Activated CD4-positive, CD25-positive, alpha-beta regulatory T cell treated with anti-CD3 and anti-CD28 coated beads, Interleukin-2, amount 50 U/mL, for 24 hours (primary cell): Measurements from ENCODE around the gene BSG.
"Not testable (repeated sequence)": the region's sequence is repeated elsewhere in the genome, so short reads cannot be mapped to it uniquely, and the experiment has no call there.

Experiments used
- ATAC-seq, 2 donors: fragments of 150-1000 bp; cut with Tn5 transposase; one replicate each; pipeline ENCODE4 v1.10.0; 2021; ENCODE audit warnings: mild to moderate bottlenecking in 1 of 2, moderate library complexity in 1 of 2

BSG gene

GRCh38 chr19:621191-621590, 48.8 kb downstream of the BSG start:
- not testable (repeated sequence) for ATAC-seq

GRCh38 chr19:621819-622218, 49.4 kb downstream of the BSG start:
- ATAC-seq, result no peak

- no peak for ATAC-seq
Observed at GRCh38 chr19:622666-623065, 50.3 kb downstream of the BSG start.

GRCh38 chr19:623175-623916, 51.0 kb downstream of the BSG start:
- no peak for ATAC-seq

GRCh38 chr19:623974-624373, 51.6 kb downstream of the BSG start:
- no peak for ATAC-seq

GRCh38 chr19:624433-625109, 52.2 kb downstream of the BSG start:
- no peak for ATAC-seq

GRCh38 chr19:625257-625656, 52.9 kb downstream of the BSG start:
- no peak for ATAC-seq

- ATAC-seq, result not testable (repeated sequence)
Observed at GRCh38 chr19:626566-626965, 54.2 kb downstream of the BSG start.

- ATAC-seq, result no peak
Observed at GRCh38 chr19:628168-628567, 55.8 kb downstream of the BSG start.

GRCh38 chr19:629515-629914, 57.1 kb downstream of the BSG start:
- not testable (repeated sequence) for ATAC-seq

GRCh38 chr19:629961-630714, 57.7 kb downstream of the BSG start:
- ATAC-seq, result no peak

GRCh38 chr19:632579-633067, 60.2 kb downstream of the BSG start:
- ATAC-seq, result peak; percentile 22 to 39
